H9 (cell line): ENCODE data around the gene CCDC126. TPM values are rescaled to one million over a fixed set of nuclear protein-coding genes. Genes with fewer than 3 reads are reported as not detected.
"Not testable (repeated sequence)": the region's sequence is repeated elsewhere in the genome, so short reads cannot be mapped to it uniquely, and the experiment has no call there.

ENCODE experiments used
- DNase-seq: peaks from one replicate; pipeline ENCODE4 v3.0.0-alpha.2; 2017
- H2AFZ ChIP-seq: one replicate; pipeline ENCODE4 v1.6.1; 2013; ENCODE audit warnings: mild to moderate bottlenecking, low read length, control low read depth, moderate library complexity
- H2AK5ac ChIP-seq: 2 replicates; pipeline ENCODE4 v1.6.1; 2013; ENCODE audit warnings: low read length, control low read depth, mixed read lengths; ENCODE audit not compliant: insufficient read length
- H2BK120ac ChIP-seq: one replicate; pipeline ENCODE4 v1.6.1; 2013; ENCODE audit warnings: low read depth, mild to moderate bottlenecking, low read length, control low read depth, inconsistent platforms; ENCODE audit not compliant: poor library complexity, severe bottlenecking
- H2BK12ac ChIP-seq: 2 replicates; pipeline ENCODE4 v1.6.1; 2013; ENCODE audit warnings: low read length, control low read depth, mixed read lengths, low read depth; ENCODE audit not compliant: insufficient read length
- H2BK15ac ChIP-seq: 2 replicates; pipeline ENCODE4 v1.6.1; 2013; ENCODE audit warnings: low read depth, low read length, control low read depth
- H2BK20ac ChIP-seq: one replicate; pipeline ENCODE4 v1.6.1; 2013; ENCODE audit warnings: low read depth, mild to moderate bottlenecking, low read length, control low read depth, inconsistent platforms; ENCODE audit not compliant: poor library complexity, severe bottlenecking
- H2BK5ac ChIP-seq: 2 replicates; pipeline ENCODE4 v1.6.1; 2013; ENCODE audit warnings: low read length, control low read depth, mixed read lengths; ENCODE audit not compliant: insufficient read length
- H3K14ac ChIP-seq: 2 replicates; pipeline ENCODE4 v1.6.1; 2013; ENCODE audit warnings: low read length, control low read depth; ENCODE audit not compliant: insufficient read depth
- H3K18ac ChIP-seq: 2 replicates; pipeline ENCODE4 v1.6.1; 2013; ENCODE audit warnings: low read depth, mild to moderate bottlenecking, mixed read lengths, low read length, control low read depth; ENCODE audit not compliant: insufficient read length
- H3K23ac ChIP-seq: 2 replicates; pipeline ENCODE4 v1.6.1; 2013; ENCODE audit warnings: low read length, control low read depth, mixed read lengths, low read depth; ENCODE audit not compliant: insufficient read length
- H3K23me2 ChIP-seq: 2 replicates; pipeline ENCODE4 v1.6.1; 2013; ENCODE audit warnings: low read depth, mild to moderate bottlenecking, mixed read lengths, low read length, control low read depth; ENCODE audit not compliant: insufficient read length, poor library complexity, severe bottlenecking
- H3K27ac ChIP-seq: 2 replicates; pipeline ENCODE4 v1.5.1; 2013; ENCODE audit warnings: low read length, control low read depth, mixed read lengths, low read depth; ENCODE audit not compliant: insufficient read length
- H3K27me3 ChIP-seq: 2 replicates; pipeline ENCODE4 v1.6.1; 2013; ENCODE audit warnings: low read length, control low read depth, inconsistent platforms; ENCODE audit not compliant: insufficient read depth
- H3K4ac ChIP-seq: 2 replicates; pipeline ENCODE4 v1.6.1; 2013; ENCODE audit warnings: low read depth, mild to moderate bottlenecking, control low read depth, inconsistent platforms, low read length, moderate library complexity
- H3K4me1 ChIP-seq: 2 replicates; pipeline ENCODE4 v1.6.1; 2013; ENCODE audit warnings: low read length, control low read depth, inconsistent platforms; ENCODE audit not compliant: insufficient read depth
- H3K4me2 ChIP-seq: 2 replicates; pipeline ENCODE4 v1.6.1; 2013; ENCODE audit warnings: low read length, control low read depth, mixed read lengths; ENCODE audit not compliant: insufficient read length, insufficient read depth
- H3K56ac ChIP-seq: 2 replicates; pipeline ENCODE4 v1.6.1; 2013; ENCODE audit warnings: low read depth, mild to moderate bottlenecking, mixed read lengths, low read length, control low read depth; ENCODE audit not compliant: insufficient read length
- H3K79me1 ChIP-seq: 2 replicates; pipeline ENCODE4 v1.6.1; 2013; ENCODE audit warnings: low read depth, mild to moderate bottlenecking, moderate library complexity, low read length, control low read depth, inconsistent platforms; ENCODE audit not compliant: insufficient read depth, poor library complexity, severe bottlenecking
- H3K79me2 ChIP-seq: 2 replicates; pipeline ENCODE4 v1.6.1; 2013; ENCODE audit warnings: low read length, control low read depth, inconsistent platforms; ENCODE audit not compliant: insufficient read depth
- H3K9ac ChIP-seq: 2 replicates; pipeline ENCODE4 v1.6.1; 2013; ENCODE audit warnings: low read length, control low read depth, mixed read lengths; ENCODE audit not compliant: insufficient read length; ENCODE audit errors: extremely low read depth
- H3K9me3 ChIP-seq: one replicate; pipeline ENCODE4 v1.6.1; 2013; ENCODE audit warnings: low read depth, low read length, inconsistent platforms; ENCODE audit not compliant: control insufficient read depth
- H3T11ph ChIP-seq: one replicate; pipeline ENCODE4 v1.6.1; 2013; ENCODE audit warnings: mild to moderate bottlenecking, low read length, control low read depth, inconsistent platforms
- H4K20me1 ChIP-seq: one replicate; pipeline ENCODE4 v1.6.1; 2013; ENCODE audit not compliant: control insufficient read depth, insufficient read length, insufficient read depth
- H4K5ac ChIP-seq: 2 replicates; pipeline ENCODE4 v1.6.1; 2013; ENCODE audit warnings: low read depth, mild to moderate bottlenecking, mixed read lengths, low read length, control low read depth; ENCODE audit not compliant: insufficient read length
- H4K8ac ChIP-seq: replicated peaks from 2 replicates; pipeline ENCODE4 v1.6.1; 2013; ENCODE audit warnings: low read length, control low read depth, mixed read lengths, low read depth; ENCODE audit not compliant: insufficient read length
- H4K91ac ChIP-seq: 2 replicates; pipeline ENCODE4 v1.6.1; 2013; ENCODE audit warnings: low read depth, mild to moderate bottlenecking, moderate library complexity, mixed read lengths, low read length, control low read depth; ENCODE audit not compliant: insufficient read length
- H3K27ac Mint-ChIP-seq, 3 experiments: 2 replicates in 2 of 3; 3 replicates in 1 of 3; pipeline ENCODE4 v1.8.0; 2020 to 2021; ENCODE audit warnings: mixed read lengths in 3 of 3, mild to moderate bottlenecking in 1 of 3, moderate library complexity in 1 of 3
- H3K27me3 Mint-ChIP-seq: 2 replicates; pipeline ENCODE4 v1.8.0; 2021; ENCODE audit warnings: low read depth, mild to moderate bottlenecking, moderate library complexity, mixed read lengths
- H3K36me3 Mint-ChIP-seq, 3 experiments: 2 replicates in 2 of 3; 3 replicates in 1 of 3; pipeline ENCODE4 v1.8.0; 2020 to 2021; ENCODE audit warnings: low read depth in 3 of 3, mixed read lengths in 3 of 3; ENCODE audit not compliant: insufficient read depth in 1 of 3
- H3K4me1 Mint-ChIP-seq, 2 experiments: 2 replicates each; pipeline ENCODE4 v1.8.0; 2020; ENCODE audit warnings: mixed read lengths in 2 of 2
- H3K4me3 Mint-ChIP-seq, 2 experiments: 2 replicates in 1 of 2; 3 replicates in 1 of 2; pipeline ENCODE4 v1.8.0; 2020 to 2021; ENCODE audit warnings: mild to moderate bottlenecking in 2 of 2, mixed read lengths in 2 of 2, moderate library complexity in 1 of 2
- H3K9me3 Mint-ChIP-seq, 2 experiments: 2 replicates in 1 of 2; 3 replicates in 1 of 2; pipeline ENCODE4 v1.8.0; 2020; ENCODE audit warnings: mild to moderate bottlenecking in 2 of 2, mixed read lengths in 2 of 2, moderate library complexity in 1 of 2
- CTCF ChIP-seq: fragments of 200-600 bp; sonication (generic); conservative IDR thresholded peaks from 3 replicates; pipeline ENCODE4 v1.8.0; 2021; ENCODE audit warnings: antibody characterized with exemption, mild to moderate bottlenecking
- WGBS: extraction: QIAGEN DNeasy Blood & Tissue Kit; methylation state at CpG from one replicate; pipeline ENCODE4 v1.1.7; 2013; ENCODE audit warnings: missing lambda C conversion rate, low lambda C conversion rate, mixed read lengths; ENCODE audit not compliant: insufficient read length; ENCODE audit errors: extremely low coverage; 5-methylcytosine and 5-hydroxymethylcytosine counted together
- total RNA-seq: library from RNA; stranded (reverse); gene quantifications from 2 replicates; pipeline ENCODE4 v1.2.1, GENCODE V29; 2021

Gene CCDC126
- total RNA-seq, 1 experiment from 2014 or later = 4.0 TPM

GRCh38 chr7:23680414-23681405 lies 83.5 kb downstream of the CCDC126 start:
- H4K8ac ChIP-seq = no peak overlapping the region
- Mint-ChIP-seq H3K27ac (peak overlapping the region; percentile 74 to 98 (median 93); a peak in 6 of 7 replicates), H3K4me3 (peak overlapping the region; percentile 82 to 89), H3K4me1 (peaks cover 7 to 11% of the 10 kb centered on the region in 2 experiments), H3K9me3 (peaks cover 0 to 7% of the 10 kb centered on the region in 2 experiments; a peak in 3 of 5 replicates), H3K36me3 (peaks cover 8 to 14% (median 9%) of the 10 kb centered on the region in 3 experiments; a peak in 6 of 7 replicates), H3K27me3 (peaks cover 14% of the 10 kb centered on the region)
- peak overlapping the region; percentile 93; the same call in 1 of the 2 replicates for H3K14ac ChIP-seq
- no peaks in the 10 kb centered on the region for H3K4me1 ChIP-seq
- H3K9ac ChIP-seq = peak overlapping the region; percentile 74
- no peak overlapping the region for H2AFZ ChIP-seq
- no peaks in the 10 kb centered on the region for H4K20me1 ChIP-seq
- H2BK5ac ChIP-seq = no peak overlapping the region
- H4K91ac ChIP-seq = no peak overlapping the region
- DNase-seq = peak; percentile 86
- H3K9me3 ChIP-seq = no peaks in the 10 kb centered on the region
- no peak for TF ChIP-seq CTCF
- H3K27ac ChIP-seq = peak overlapping the region; percentile 55
- no peak overlapping the region; the same call in 1 of the 2 replicates for H3K4ac ChIP-seq
- H2BK20ac ChIP-seq = no peak overlapping the region
- H4K5ac ChIP-seq = no peak overlapping the region
- H3K79me1 ChIP-seq = no peaks in the 10 kb centered on the region
- H2BK15ac ChIP-seq = no peak overlapping the region
- H3K18ac ChIP-seq = peak overlapping the region; percentile 81
- no peaks in the 10 kb centered on the region for H3K27me3 ChIP-seq
- no peak overlapping the region for H2BK120ac ChIP-seq
- WGBS = no CpG with 5 or more reads among the region's 42 CpGs
- no peak overlapping the region for H2AK5ac ChIP-seq
- no peak overlapping the region for H3T11ph ChIP-seq
- peaks cover 5% of the 10 kb centered on the region; the same call in 1 of the 2 replicates for H3K79me2 ChIP-seq
- H3K23ac ChIP-seq = no peak overlapping the region
- H3K4me2 ChIP-seq = peak overlapping the region; percentile 74
- peaks cover 6% of the 10 kb centered on the region for H3K23me2 ChIP-seq
- no peak overlapping the region for H2BK12ac ChIP-seq
- no peak overlapping the region for H3K56ac ChIP-seq

- not testable (repeated sequence) for H3K9me3 ChIP-seq, H4K5ac ChIP-seq, H3K27me3 ChIP-seq, H3K4me3 Mint-ChIP-seq, H2BK12ac ChIP-seq, H3K79me2 ChIP-seq, H4K91ac ChIP-seq, H2BK15ac ChIP-seq, H3K14ac ChIP-seq, H3K23me2 ChIP-seq, H4K8ac ChIP-seq, H3K4me1 ChIP-seq, H2AFZ ChIP-seq, H3K27me3 Mint-ChIP-seq, H3T11ph ChIP-seq, H3K79me1 ChIP-seq, H3K56ac ChIP-seq, H2BK120ac ChIP-seq, H3K27ac ChIP-seq, H2BK5ac ChIP-seq, H3K4me1 Mint-ChIP-seq, H3K18ac ChIP-seq, H3K4me2 ChIP-seq, H3K4ac ChIP-seq, H3K9ac ChIP-seq, H3K9me3 Mint-ChIP-seq, H2BK20ac ChIP-seq, H4K20me1 ChIP-seq, H3K23ac ChIP-seq, DNase-seq, H2AK5ac ChIP-seq
- H3K36me3 Mint-ChIP-seq = peaks cover 17 to 25% (median 23%) of the 10 kb centered on the region in 3 experiments; a peak in 6 of 7 replicates
- no CpG with 5 or more reads among the region's 6 CpGs for WGBS
- peak overlapping the region in 1 of 3 experiments; percentile 27; a peak in 1 of 7 replicates for H3K27ac Mint-ChIP-seq
Measured at GRCh38 chr7:23684041-23684440, 86.9 kb downstream of the CCDC126 start.
